ENCODE results near the gene DLGAP1. TPM values are rescaled to one million over a fixed set of nuclear protein-coding genes. Genes with fewer than 3 reads are reported as not detected.

DLGAP1 gene
- total and polyA plus RNA-seq, 2 of the 4 experiments (the other 2 are of a cell fraction): under 0.01 to 0.09 TPM

- Histone ChIP-seq H3K4ac (ENCODE audit: low read depth, low read length) (no peak overlapping the region), H3K27me3 (ENCODE audit: control insufficient read depth, insufficient read depth, low read length) (no peaks in the 10 kb centered on the region), H3K9me3 (ENCODE audit: control insufficient read depth, insufficient read depth, low read length) (peaks cover 6% of the 10 kb centered on the region; the same call in 1 of the 2 replicates), H3K56ac (ENCODE audit: extremely low read depth, insufficient read depth, low read length) (no peak overlapping the region), H3K79me1 (ENCODE audit: low read depth in 1 of 2, low read length in 2 of 2) (no peaks in the 10 kb centered on the region), H4K91ac (ENCODE audit: insufficient read depth, low read depth, low read length) (no peak overlapping the region), H2AK5ac (ENCODE audit: low read depth, low read length) (no peak overlapping the region), H3K27ac (ENCODE audit: insufficient read depth, low read length) (no peak overlapping the region), H2BK5ac (ENCODE audit: low read depth, low read length, poor library complexity, severe bottlenecking) (no peak overlapping the region), H3K4me1 (ENCODE audit: control insufficient read depth, insufficient read depth, low read length) (no peaks in the 10 kb centered on the region), H4K5ac (ENCODE audit: low read depth, low read length) (no peak overlapping the region), H3K36me3 (ENCODE audit: control insufficient read depth, insufficient read depth, low read length) (no peaks in the 10 kb centered on the region), H3K9ac (ENCODE audit: low read depth, low read length) (no peak overlapping the region), H3K4me3 (ENCODE audit: insufficient read depth, low read depth, low read length) (no peak overlapping the region), H3K23ac (ENCODE audit: low read depth, low read length) (no peak overlapping the region), H3K18ac (ENCODE audit: low read depth, low read length) (no peak overlapping the region), H3K4me2 (ENCODE audit: low read depth, low read length) (no peak overlapping the region), H3K9me1 (ENCODE audit: insufficient read depth, low read length) (no peaks in the 10 kb centered on the region), H2BK20ac (ENCODE audit: low read depth, low read length) (no peak overlapping the region), H4K8ac (ENCODE audit: low read depth in 2 of 2, low read length in 2 of 2) (no peak overlapping the region), H4K20me1 (ENCODE audit: insufficient read depth, low read length) (no peaks in the 10 kb centered on the region), H2BK15ac (ENCODE audit: low read depth, low read length) (no peak overlapping the region), H2AK9ac (replicated peaks; ENCODE audit: low read depth, low read length, poor library complexity) (no peak overlapping the region), H2AFZ (replicated peaks; ENCODE audit: low read length, poor library complexity) (no peak overlapping the region), H3K14ac (replicated peaks; ENCODE audit: low read depth, low read length) (no peak overlapping the region), H2BK120ac (ENCODE audit: low read depth, low read length) (no peak overlapping the region)
- DNase-seq (no peak), ATAC-seq (ENCODE audit: low read depth) (no peak)
- intact Hi-C loops (cut with micrococcal nuclease): no loop called here
- ChIA-PET CTCF (no interaction called here), POLR2A (ENCODE audit: unreplicated experiment) (no interaction called here)
- in situ Hi-C loops (cut with MboI; ENCODE audit: low sequenced_read_pairs): no loop called here
- dilution Hi-C loops (cut with HindIII; ENCODE audit: low sequenced_read_pairs, unreplicated experiment): no loop called here
- TF ChIP-seq SMC3 (IDR thresholded peaks at IDR 0.05; ENCODE audit: low read depth, low read length) (no peak), MAFK (IDR thresholded peaks at IDR 0.05; ENCODE audit: low read depth, low read length) (no peak), CTCF (conservative IDR thresholded peaks at IDR 0.05; ENCODE audit: low read depth, low read length) (no peak)
- BruUV-seq (replicated peaks): no TSS peak
- no CpG with 5 or more reads among the region's 2 CpGs for WGBS, 2 experiments (ENCODE audit: extremely low coverage in 2 of 2, insufficient read length in 1 of 2)
Measured at GRCh38 chr18:4284528-4284927, 170.6 kb downstream of the DLGAP1 start.
